Measurements from ENCODE around the gene VAT1.
A peak's percentile ranks its signal among the peaks of the same experiment; 100 is the strongest.
"Not testable (repeated sequence)": the region's sequence is repeated elsewhere in the genome, so short reads cannot be mapped to it uniquely, and the experiment has no call there.

VAT1 gene

GRCh38 chr17:43021741-43022512 lies at the start of gene VAT1:
Gene VAT1 (minus strand): TSS chr17:43022385. CDS start chr17:43022322, 63 bp downstream.
- peak; percentile 69 for DNase-seq

GRCh38 chr17:43070872-43071271 lies 48.7 kb upstream of the VAT1 start:
- no peak for DNase-seq

GRCh38 chr17:43070257-43070656 lies 48.1 kb upstream of the VAT1 start:
- DNase-seq = no peak

GRCh38 chr17:43069368-43069898 lies 47.2 kb upstream of the VAT1 start:
- DNase-seq = no peak

- DNase-seq = no peak
Observed at GRCh38 chr17:43068570-43069367, 46.6 kb upstream of the VAT1 start.

- DNase-seq = no peak
Observed at GRCh38 chr17:43062984-43063638, 40.9 kb upstream of the VAT1 start.

- DNase-seq = no peak
Observed at GRCh38 chr17:43056051-43056450, 33.9 kb upstream of the VAT1 start.

GRCh38 chr17:43053008-43053407 lies 30.8 kb upstream of the VAT1 start:
- not testable (repeated sequence) for DNase-seq

GRCh38 chr17:43051969-43052368 lies 29.8 kb upstream of the VAT1 start:
- no peak for DNase-seq

GRCh38 chr17:43044024-43044423 lies 21.8 kb upstream of the VAT1 start:
- no peak for DNase-seq

GRCh38 chr17:43043307-43043706 lies 21.1 kb upstream of the VAT1 start:
- DNase-seq = no peak

GRCh38 chr17:43042025-43042628 lies 19.9 kb upstream of the VAT1 start:
- DNase-seq = no peak

- DNase-seq = peak; percentile 64
Observed at GRCh38 chr17:43040655-43041054, 18.5 kb upstream of the VAT1 start.

GRCh38 chr17:43039646-43040045 lies 17.5 kb upstream of the VAT1 start:
- no peak for DNase-seq

GRCh38 chr17:43034894-43035293 lies 12.7 kb upstream of the VAT1 start:
- no peak for DNase-seq

GRCh38 chr17:43033948-43034881 lies 12.0 kb upstream of the VAT1 start:
- DNase-seq = no peak

GRCh38 chr17:43031666-43032065 lies 9.5 kb upstream of the VAT1 start:
- DNase-seq = no peak

GRCh38 chr17:43030137-43030767 lies 8.1 kb upstream of the VAT1 start:
- DNase-seq = no peak

GRCh38 chr17:43028221-43028861 lies 6.2 kb upstream of the VAT1 start:
- no peak for DNase-seq

All from NCI-H526 treated with DMSO at 0.1 percent for 48 hours (cell line).